MCF 10A (cell line): ENCODE results near the gene COMP. TPM values are rescaled to one million over a fixed set of nuclear protein-coding genes. Genes with fewer than 3 reads are reported as not detected.

Source experiments
- BruUV-seq: library from RNA; stranded (reverse); fragments of 400-500 nt; replicated peaks from 2 replicates; lab custom pipeline; 2021; lab: Mats Ljungman, UMichigan
- CTCF ChIA-PET: fragments of 300-600 bp; sonication (Branson Sonifier 250); formaldehyde crosslinking; extraction: SDS; loops from one replicate; lab custom pipeline; 2021; ENCODE audit warnings: antibody characterized with exemption, inconsistent platforms; lab: Yijun Ruan, JAX
- POLR2A ChIA-PET: fragments of 300-600, 350-650 bp; sonication (Branson Sonifier 250); formaldehyde crosslinking; extraction: SDS; loops from one replicate; lab custom pipeline; 2020; ENCODE audit warnings: antibody characterized with exemption, inconsistent platforms; lab: Yijun Ruan, JAX
- DNase-seq: peaks from one replicate; pipeline ENCODE4 v3.0.0-alpha.2; 2018; ENCODE audit not compliant: unreplicated experiment
- H3K27ac Mint-ChIP-seq: one replicate; pipeline ENCODE4 v1.8.0; 2022; ENCODE audit warnings: mild to moderate bottlenecking, low read depth, mixed read lengths; ENCODE audit not compliant: unreplicated experiment
- H3K27me3 Mint-ChIP-seq: one replicate; pipeline ENCODE4 v1.8.0; 2022; ENCODE audit warnings: mixed read lengths; ENCODE audit not compliant: insufficient read depth, unreplicated experiment
- H3K36me3 Mint-ChIP-seq: one replicate; pipeline ENCODE4 v1.8.0; 2022; ENCODE audit warnings: mild to moderate bottlenecking, moderate library complexity, mixed read lengths; ENCODE audit not compliant: insufficient read depth, unreplicated experiment
- H3K4me1 Mint-ChIP-seq: one replicate; pipeline ENCODE4 v1.8.0; 2022; ENCODE audit warnings: mixed read lengths; ENCODE audit not compliant: insufficient read depth, unreplicated experiment
- H3K4me3 Mint-ChIP-seq: one replicate; pipeline ENCODE4 v1.8.0; 2022; ENCODE audit warnings: mild to moderate bottlenecking, moderate library complexity, mixed read lengths; ENCODE audit not compliant: unreplicated experiment
- H3K9me3 Mint-ChIP-seq: one replicate; pipeline ENCODE4 v1.8.0; 2022; ENCODE audit warnings: mixed read lengths; ENCODE audit not compliant: unreplicated experiment
- CTCF ChIP-seq: fragments of 200-600 bp; IDR thresholded peaks from one replicate; pipeline ENCODE4 v1.8.0; 2022; ENCODE audit warnings: antibody characterized with exemption, mild to moderate bottlenecking; ENCODE audit not compliant: unreplicated experiment
- intact Hi-C: fragments of 100-400 bp; cut with micrococcal nuclease; formaldehyde crosslinking; loops from 2 replicates; pipeline ENCODE4 v1.14.1; 2022
- total RNA-seq: library from RNA; stranded (reverse); gene quantifications from 2 replicates; pipeline ENCODE4 v1.2.3, GENCODE V29; 2022

The COMP gene
- total RNA-seq, 1 experiment from 2014 or later = not detected

- POLR2A ChIA-PET = no interaction called here
- BruUV-seq = no TSS peak
- Mint-ChIP-seq H3K4me3 (no peak overlapping the region), H3K27ac (no peak overlapping the region), H3K9me3 (no peaks in the 10 kb centered on the region), H3K27me3 (peaks cover 14% of the 10 kb centered on the region), H3K4me1 (no peaks in the 10 kb centered on the region), H3K36me3 (no peaks in the 10 kb centered on the region)
- CTCF ChIA-PET = no interaction called here
- intact Hi-C loops = no loop called here
- TF ChIP-seq CTCF = no peak
- DNase-seq = no peak
Measured at GRCh38 chr19:18800636-18801035, 9.5 kb upstream of the COMP start.

- DNase-seq = no peak
- Mint-ChIP-seq H3K27ac (no peak overlapping the region), H3K27me3 (peaks cover 14% of the 10 kb centered on the region), H3K36me3 (no peaks in the 10 kb centered on the region), H3K4me3 (no peak overlapping the region), H3K4me1 (no peaks in the 10 kb centered on the region), H3K9me3 (no peaks in the 10 kb centered on the region)
- ChIA-PET POLR2A (no interaction called here), CTCF (no interaction called here)
- TF ChIP-seq CTCF = no peak
- intact Hi-C loops = no loop called here
- BruUV-seq = no TSS peak
Measured at GRCh38 chr19:18800079-18800478, 9.0 kb upstream of the COMP start.

- no peak overlapping the region for H3K4me3 Mint-ChIP-seq
- intact Hi-C loops = no loop called here
- ChIA-PET CTCF (interaction anchor here (0.7 kb wide), 1 partner anchor 46 kb away, joined by 3 read pairs; no protein-coding TSS in a partner anchor), POLR2A (no interaction called here)
- H3K4me1 Mint-ChIP-seq = no peaks in the 10 kb centered on the region
- no peak overlapping the region for H3K27ac Mint-ChIP-seq
- no TSS peak for BruUV-seq
- DNase-seq = no peak
- H3K9me3 Mint-ChIP-seq = no peaks in the 10 kb centered on the region
- no peaks in the 10 kb centered on the region for H3K36me3 Mint-ChIP-seq
- peaks cover 14% of the 10 kb centered on the region for H3K27me3 Mint-ChIP-seq
- no peak for TF ChIP-seq CTCF
Measured at GRCh38 chr19:18799389-18799970, 8.4 kb upstream of the COMP start.

GRCh38 chr19:18798384-18799352 is 7.6 kb upstream of the COMP start:
- POLR2A ChIA-PET = no interaction called here
- CTCF ChIA-PET = interaction anchor here (0.6 to 0.8 kb wide), 5 partner anchors 46 to 198 kb away, joined by 3 read pairs; no protein-coding TSS in a partner anchor
- Mint-ChIP-seq H3K36me3 (no peaks in the 10 kb centered on the region), H3K27me3 (peaks cover 14% of the 10 kb centered on the region), H3K4me1 (no peaks in the 10 kb centered on the region), H3K9me3 (no peaks in the 10 kb centered on the region), H3K27ac (no peak overlapping the region), H3K4me3 (no peak overlapping the region)
- no peak for DNase-seq
- no TSS peak for BruUV-seq
- no peak for TF ChIP-seq CTCF
- intact Hi-C loops = no loop called here
